Measurements from ENCODE around the gene C1orf21. TPM values are rescaled to one million over a fixed set of nuclear protein-coding genes. Genes with fewer than 3 reads are reported as not detected.

Gene C1orf21
- total RNA-seq, 1 experiment from 2014 or later: 0.15 TPM

GRCh38 chr1:184350573-184350972, 36.3 kb upstream of the C1orf21 start:
- no TSS peak for BruUV-seq (replicated peaks)
- TF ChIP-seq POLR2AphosphoS5 (IDR thresholded peaks at IDR 0.05; ENCODE audit: low read depth, low read length) (no peak), SIN3A (IDR thresholded peaks at IDR 0.05; ENCODE audit: borderline replicate concordance, insufficient read depth, low read depth, low read length) (no peak)
- intact Hi-C loops (cut with micrococcal nuclease; ENCODE audit: unreplicated experiment): no loop called here

GRCh38 chr1:184351416-184351975, 35.3 kb upstream of the C1orf21 start:
- H3K27ac ChIP-seq (ENCODE audit: low read length): no peak overlapping the region
- in situ Hi-C loops (cut with HindIII; ENCODE audit: low pct_unique_long_range_greater_than_20kb, low sequenced_read_pairs) (no loop called here), intact Hi-C loops (cut with micrococcal nuclease; ENCODE audit: unreplicated experiment) (no loop called here)
- H3K27me3 ChIP-seq (ENCODE audit: control insufficient read depth, insufficient read depth, low read length): no peaks in the 10 kb centered on the region
- H3K4me3 ChIP-seq (ENCODE audit: low read depth in 2 of 2, low read length in 2 of 2): no peak overlapping the region
- TF ChIP-seq CTCF (IDR thresholded peaks at IDR 0.05) (no peak), SIN3A (IDR thresholded peaks at IDR 0.05; ENCODE audit: borderline replicate concordance, insufficient read depth, low read depth, low read length) (no peak), TCF7L2 (IDR thresholded peaks at IDR 0.05; ENCODE audit: low read depth, low read length) (no peak), POLR2AphosphoS5 (IDR thresholded peaks at IDR 0.05; ENCODE audit: low read depth, low read length) (no peak), REST (IDR thresholded peaks at IDR 0.05; ENCODE audit: insufficient read depth in 1 of 2, low read depth in 2 of 2, low read length in 1 of 2) (no peak)
- H3K36me3 ChIP-seq (ENCODE audit: control insufficient read depth, insufficient read depth, low read length): no peaks in the 10 kb centered on the region
- ATAC-seq (no peak), DNase-seq (ENCODE audit: low read depth, low spot score) (no peak)
- ChIA-PET POLR2A (no interaction called here), CTCF (interaction anchor here (0.6 kb wide), 1 partner anchor 1308 kb away, joined by 4 read pairs; no protein-coding TSS in a partner anchor)
- H3K9me3 ChIP-seq (ENCODE audit: control insufficient read depth, insufficient read depth, low read depth, low read length): no peaks in the 10 kb centered on the region; the same call in 1 of the 2 replicates
- no peaks in the 10 kb centered on the region for H3K4me1 ChIP-seq (ENCODE audit: control insufficient read depth, insufficient read depth, low read length)
- no TSS peak for BruUV-seq (replicated peaks)

More at GRCh38 chr1:184350573-184350972, 36.3 kb upstream of the C1orf21 start:
- ChIA-PET CTCF (no interaction called here), POLR2A (no interaction called here)
- Histone ChIP-seq H3K27me3 (ENCODE audit: control insufficient read depth, insufficient read depth, low read length) (no peaks in the 10 kb centered on the region), H3K27ac (ENCODE audit: low read length) (no peak overlapping the region), H3K36me3 (ENCODE audit: control insufficient read depth, insufficient read depth, low read length) (no peaks in the 10 kb centered on the region), H3K4me3 (ENCODE audit: low read depth in 2 of 2, low read length in 2 of 2) (no peak overlapping the region), H3K4me1 (ENCODE audit: control insufficient read depth, insufficient read depth, low read length) (no peaks in the 10 kb centered on the region), H3K9me3 (ENCODE audit: control insufficient read depth, insufficient read depth, low read depth, low read length) (no peaks in the 10 kb centered on the region; the same call in 1 of the 2 replicates)
- DNase-seq (ENCODE audit: low read depth, low spot score): no peak
- in situ Hi-C loops (cut with HindIII; ENCODE audit: low pct_unique_long_range_greater_than_20kb, low sequenced_read_pairs): no loop called here
- ATAC-seq: no peak

GRCh38 chr1:184352776-184353175, 34.1 kb upstream of the C1orf21 start:
- Histone ChIP-seq H3K4me3 (ENCODE audit: low read depth in 2 of 2, low read length in 2 of 2) (no peak overlapping the region), H3K27ac (ENCODE audit: low read length) (no peak overlapping the region), H3K4me1 (ENCODE audit: control insufficient read depth, insufficient read depth, low read length) (no peaks in the 10 kb centered on the region), H3K27me3 (ENCODE audit: control insufficient read depth, insufficient read depth, low read length) (no peaks in the 10 kb centered on the region), H3K36me3 (ENCODE audit: control insufficient read depth, insufficient read depth, low read length) (no peaks in the 10 kb centered on the region), H3K9me3 (ENCODE audit: control insufficient read depth, insufficient read depth, low read depth, low read length) (no peaks in the 10 kb centered on the region; the same call in 1 of the 2 replicates)
- ATAC-seq (no peak), DNase-seq (ENCODE audit: low read depth, low spot score) (no peak)
- intact Hi-C loops (cut with micrococcal nuclease; ENCODE audit: unreplicated experiment) (no loop called here), in situ Hi-C loops (cut with HindIII; ENCODE audit: low pct_unique_long_range_greater_than_20kb, low sequenced_read_pairs) (no loop called here)
- no TSS peak for BruUV-seq (replicated peaks)
- CTCF ChIA-PET: no interaction called here
- POLR2A ChIA-PET: no interaction called here
- no peak for TF ChIP-seq SIN3A (IDR thresholded peaks at IDR 0.05; ENCODE audit: borderline replicate concordance, insufficient read depth, low read depth, low read length)
- no peak for TF ChIP-seq POLR2AphosphoS5 (IDR thresholded peaks at IDR 0.05; ENCODE audit: low read depth, low read length)
- TF ChIP-seq REST (IDR thresholded peaks at IDR 0.05; ENCODE audit: insufficient read depth in 1 of 2, low read depth in 2 of 2, low read length in 1 of 2): no peak
- no peak for TF ChIP-seq CTCF (IDR thresholded peaks at IDR 0.05)
- no peak for TF ChIP-seq TCF7L2 (IDR thresholded peaks at IDR 0.05; ENCODE audit: low read depth, low read length)

Data from Panc1 (cell line).